Central memory CD8-positive, alpha-beta T cell (primary cell): ENCODE data around the gene CD3E.

Experiments used
- ATAC-seq: fragments of 150-1000 bp; cut with Tn5 transposase; replicated peaks from 2 replicates; pipeline ENCODE4 v1.10.0; 2022; ENCODE audit warnings: mild to moderate bottlenecking, moderate FRiP score, moderate number of reproducible peaks; ENCODE audit not compliant: poor library complexity, severe bottlenecking; ENCODE audit errors: extremely low read depth
- DNase-seq, 2 donors: peaks; one replicate each; pipeline ENCODE4 v3.0.0; 2021; ENCODE audit warnings: low spot score in 2 of 2
- H3K27ac Mint-ChIP-seq: one replicate; pipeline ENCODE4 v1.8.0; 2022; ENCODE audit warnings: low read depth, mild to moderate bottlenecking, moderate library complexity, mixed read lengths
- H3K27me3 Mint-ChIP-seq: one replicate; pipeline ENCODE4 v1.8.0; 2022; ENCODE audit warnings: mixed read lengths
- H3K36me3 Mint-ChIP-seq: one replicate; pipeline ENCODE4 v1.8.0; 2022; ENCODE audit warnings: mild to moderate bottlenecking, moderate library complexity, mixed read lengths; ENCODE audit not compliant: insufficient read depth
- H3K4me1 Mint-ChIP-seq: one replicate; pipeline ENCODE4 v1.8.0; 2022; ENCODE audit warnings: mixed read lengths
- H3K4me3 Mint-ChIP-seq: one replicate; pipeline ENCODE4 v1.8.0; 2022; ENCODE audit warnings: mild to moderate bottlenecking, moderate library complexity, mixed read lengths
- H3K9me3 Mint-ChIP-seq: one replicate; pipeline ENCODE4 v1.8.0; 2022; ENCODE audit warnings: mixed read lengths

Gene CD3E

GRCh38 chr11:118276422-118276821 lies 28.1 kb upstream of the CD3E start:
- no peak overlapping the region for H3K27ac Mint-ChIP-seq
- no peak for ATAC-seq
- no peak for DNase-seq
- no peaks in the 10 kb centered on the region for H3K27me3 Mint-ChIP-seq
- H3K36me3 Mint-ChIP-seq, result no peaks in the 10 kb centered on the region
- no peaks in the 10 kb centered on the region for H3K9me3 Mint-ChIP-seq
- no peak overlapping the region for H3K4me3 Mint-ChIP-seq
- peaks cover 2% of the 10 kb centered on the region for H3K4me1 Mint-ChIP-seq

- ATAC-seq (no peak), DNase-seq (no peak)
- Mint-ChIP-seq H3K36me3 (no peaks in the 10 kb centered on the region), H3K9me3 (no peaks in the 10 kb centered on the region), H3K27ac (no peak overlapping the region), H3K27me3 (no peaks in the 10 kb centered on the region), H3K4me3 (no peak overlapping the region), H3K4me1 (peaks cover 5% of the 10 kb centered on the region)
Measured at GRCh38 chr11:118277312-118277711, 27.2 kb upstream of the CD3E start.

- no peaks in the 10 kb centered on the region for H3K27me3 Mint-ChIP-seq
- no peak overlapping the region for H3K4me3 Mint-ChIP-seq
- no peaks in the 10 kb centered on the region for H3K9me3 Mint-ChIP-seq
- peaks cover 5% of the 10 kb centered on the region for H3K4me1 Mint-ChIP-seq
- H3K27ac Mint-ChIP-seq, result no peak overlapping the region
- peak; percentile 19 for ATAC-seq
- H3K36me3 Mint-ChIP-seq, result no peaks in the 10 kb centered on the region
- no peak for DNase-seq
Measured at GRCh38 chr11:118281284-118281683, 23.2 kb upstream of the CD3E start.

GRCh38 chr11:118282606-118283005 lies 21.9 kb upstream of the CD3E start:
- no peak overlapping the region for H3K27ac Mint-ChIP-seq

GRCh38 chr11:118283037-118283636 lies 21.4 kb upstream of the CD3E start:
- DNase-seq, result no peak
- Mint-ChIP-seq H3K27me3 (no peaks in the 10 kb centered on the region), H3K4me1 (peaks cover 5% of the 10 kb centered on the region), H3K4me3 (no peak overlapping the region), H3K9me3 (no peaks in the 10 kb centered on the region), H3K27ac (no peak overlapping the region), H3K36me3 (no peaks in the 10 kb centered on the region)
- ATAC-seq, result no peak

More at GRCh38 chr11:118282606-118283005, 21.9 kb upstream of the CD3E start:
- DNase-seq (no peak), ATAC-seq (no peak)
- H3K4me3 Mint-ChIP-seq, result no peak overlapping the region
- no peaks in the 10 kb centered on the region for H3K27me3 Mint-ChIP-seq
- no peaks in the 10 kb centered on the region for H3K9me3 Mint-ChIP-seq
- no peaks in the 10 kb centered on the region for H3K36me3 Mint-ChIP-seq
- H3K4me1 Mint-ChIP-seq, result peaks cover 5% of the 10 kb centered on the region

- H3K4me1 Mint-ChIP-seq, result peaks cover 5% of the 10 kb centered on the region
- H3K4me3 Mint-ChIP-seq, result no peak overlapping the region
- no peaks in the 10 kb centered on the region for H3K27me3 Mint-ChIP-seq
- DNase-seq, result no peak
- ATAC-seq, result no peak
- H3K9me3 Mint-ChIP-seq, result no peaks in the 10 kb centered on the region
- no peak overlapping the region for H3K27ac Mint-ChIP-seq
- no peaks in the 10 kb centered on the region for H3K36me3 Mint-ChIP-seq
Measured at GRCh38 chr11:118283756-118284350, 20.7 kb upstream of the CD3E start.

- H3K4me1 Mint-ChIP-seq, result peaks cover 8% of the 10 kb centered on the region
- no peaks in the 10 kb centered on the region for H3K27me3 Mint-ChIP-seq
- H3K27ac Mint-ChIP-seq, result no peak overlapping the region
- DNase-seq, result no peak
- H3K36me3 Mint-ChIP-seq, result no peaks in the 10 kb centered on the region
- H3K9me3 Mint-ChIP-seq, result no peaks in the 10 kb centered on the region
- H3K4me3 Mint-ChIP-seq, result no peak overlapping the region
- no peak for ATAC-seq
Measured at GRCh38 chr11:118286545-118286944, 18.0 kb upstream of the CD3E start.

- no peaks in the 10 kb centered on the region for H3K9me3 Mint-ChIP-seq
- H3K4me1 Mint-ChIP-seq, result peaks cover 6% of the 10 kb centered on the region
- ATAC-seq, result no peak
- H3K27ac Mint-ChIP-seq, result no peak overlapping the region
- no peaks in the 10 kb centered on the region for H3K36me3 Mint-ChIP-seq
- DNase-seq, result no peak
- H3K4me3 Mint-ChIP-seq, result no peak overlapping the region
- H3K27me3 Mint-ChIP-seq, result no peaks in the 10 kb centered on the region
Measured at GRCh38 chr11:118287006-118287405, 17.5 kb upstream of the CD3E start.

- H3K4me3 Mint-ChIP-seq, result no peak overlapping the region
- H3K27ac Mint-ChIP-seq, result no peak overlapping the region
- no peaks in the 10 kb centered on the region for H3K27me3 Mint-ChIP-seq
- DNase-seq (no peak), ATAC-seq (no peak)
- H3K36me3 Mint-ChIP-seq, result no peaks in the 10 kb centered on the region
- H3K4me1 Mint-ChIP-seq, result peaks cover 6% of the 10 kb centered on the region
- H3K9me3 Mint-ChIP-seq, result no peaks in the 10 kb centered on the region
Measured at GRCh38 chr11:118289401-118289800, 15.1 kb upstream of the CD3E start.

GRCh38 chr11:118290923-118291322 lies 13.6 kb upstream of the CD3E start:
- no peak overlapping the region for H3K4me3 Mint-ChIP-seq
- no peaks in the 10 kb centered on the region for H3K9me3 Mint-ChIP-seq
- H3K27me3 Mint-ChIP-seq, result no peaks in the 10 kb centered on the region
- peaks cover 12% of the 10 kb centered on the region for H3K4me1 Mint-ChIP-seq
- DNase-seq (peak in 1 of 2 donors; percentile 15), ATAC-seq (no peak)
- peaks cover 2% of the 10 kb centered on the region for H3K36me3 Mint-ChIP-seq
- H3K27ac Mint-ChIP-seq, result no peak overlapping the region

- Mint-ChIP-seq H3K36me3 (peaks cover 2% of the 10 kb centered on the region), H3K27ac (no peak overlapping the region), H3K27me3 (no peaks in the 10 kb centered on the region), H3K4me3 (no peak overlapping the region), H3K9me3 (no peaks in the 10 kb centered on the region), H3K4me1 (peaks cover 17% of the 10 kb centered on the region)
- no peak for DNase-seq
- no peak for ATAC-seq
Measured at GRCh38 chr11:118291477-118292135, 12.9 kb upstream of the CD3E start.

GRCh38 chr11:118294053-118294452 lies 10.5 kb upstream of the CD3E start:
- ATAC-seq (no peak), DNase-seq (no peak)
- Mint-ChIP-seq H3K27ac (no peak overlapping the region), H3K4me3 (no peak overlapping the region), H3K27me3 (no peaks in the 10 kb centered on the region), H3K9me3 (no peaks in the 10 kb centered on the region), H3K4me1 (peaks cover 17% of the 10 kb centered on the region), H3K36me3 (peaks cover 2% of the 10 kb centered on the region)

GRCh38 chr11:118295199-118295598 lies 9.3 kb upstream of the CD3E start:
- H3K36me3 Mint-ChIP-seq, result peaks cover 2% of the 10 kb centered on the region
- peaks cover 19% of the 10 kb centered on the region for H3K4me1 Mint-ChIP-seq
- H3K9me3 Mint-ChIP-seq, result no peaks in the 10 kb centered on the region
- ATAC-seq (peak; percentile 46), DNase-seq (no peak)
- H3K27ac Mint-ChIP-seq, result no peak overlapping the region
- H3K4me3 Mint-ChIP-seq, result no peak overlapping the region
- no peaks in the 10 kb centered on the region for H3K27me3 Mint-ChIP-seq
